Parathyroid adenoma (tissue), 2 donors: ENCODE measurements around the gene FOXI3.

ENCODE experiments used
- H2AFZ ChIP-seq: fragments of 300-600 bp; sonication (generic); one replicate; pipeline ENCODE4 v1.7.0; 2017; ENCODE audit warnings: antibody characterized with exemption, mild to moderate bottlenecking
- H3K27ac ChIP-seq: fragments of 300-600 bp; sonication (generic); one replicate; pipeline ENCODE4 v1.7.0; 2017
- H3K27me3 ChIP-seq: fragments of 300-600 bp; sonication (generic); one replicate; pipeline ENCODE4 v1.7.0; 2017; ENCODE audit warnings: low read length; ENCODE audit not compliant: control insufficient read depth, insufficient read depth
- H3K36me3 ChIP-seq: fragments of 300-600 bp; sonication (generic); one replicate; pipeline ENCODE4 v1.7.0; 2017; ENCODE audit warnings: low read length; ENCODE audit not compliant: control insufficient read depth, insufficient read depth
- H3K4me1 ChIP-seq: fragments of 300-600 bp; sonication (generic); one replicate; pipeline ENCODE4 v1.7.0; 2017; ENCODE audit warnings: control low read depth
- H3K4me2 ChIP-seq: fragments of 300-600 bp; sonication (generic); one replicate; pipeline ENCODE4 v1.7.0; 2017; ENCODE audit warnings: low read length
- H3K4me3 ChIP-seq: fragments of 300-600 bp; sonication (generic); one replicate; pipeline ENCODE4 v1.7.0; 2017; ENCODE audit warnings: low read depth, low read length
- H3K79me2 ChIP-seq: fragments of 300-600 bp; sonication (generic); one replicate; pipeline ENCODE4 v1.7.0; 2017; ENCODE audit warnings: control low read depth
- H3K9ac ChIP-seq: fragments of 300-600 bp; sonication (generic); one replicate; pipeline ENCODE4 v1.7.0; 2017; ENCODE audit warnings: mild to moderate bottlenecking
- H3K9me3 ChIP-seq: fragments of 300-600 bp; sonication (generic); one replicate; pipeline ENCODE4 v1.7.0; 2017; ENCODE audit warnings: low read length; ENCODE audit not compliant: control insufficient read depth
- TF ChIP-seq, protein P1 (sequence below): fragments of 300-600 bp; sonication (generic); IDR thresholded peaks from one replicate; pipeline ENCODE4 v1.7.0; 2017; ENCODE audit warnings: antibody characterized with exemption, mild to moderate bottlenecking
- donor health status: primary hyperparathyroidism.

FOXI3 gene

DNA sequence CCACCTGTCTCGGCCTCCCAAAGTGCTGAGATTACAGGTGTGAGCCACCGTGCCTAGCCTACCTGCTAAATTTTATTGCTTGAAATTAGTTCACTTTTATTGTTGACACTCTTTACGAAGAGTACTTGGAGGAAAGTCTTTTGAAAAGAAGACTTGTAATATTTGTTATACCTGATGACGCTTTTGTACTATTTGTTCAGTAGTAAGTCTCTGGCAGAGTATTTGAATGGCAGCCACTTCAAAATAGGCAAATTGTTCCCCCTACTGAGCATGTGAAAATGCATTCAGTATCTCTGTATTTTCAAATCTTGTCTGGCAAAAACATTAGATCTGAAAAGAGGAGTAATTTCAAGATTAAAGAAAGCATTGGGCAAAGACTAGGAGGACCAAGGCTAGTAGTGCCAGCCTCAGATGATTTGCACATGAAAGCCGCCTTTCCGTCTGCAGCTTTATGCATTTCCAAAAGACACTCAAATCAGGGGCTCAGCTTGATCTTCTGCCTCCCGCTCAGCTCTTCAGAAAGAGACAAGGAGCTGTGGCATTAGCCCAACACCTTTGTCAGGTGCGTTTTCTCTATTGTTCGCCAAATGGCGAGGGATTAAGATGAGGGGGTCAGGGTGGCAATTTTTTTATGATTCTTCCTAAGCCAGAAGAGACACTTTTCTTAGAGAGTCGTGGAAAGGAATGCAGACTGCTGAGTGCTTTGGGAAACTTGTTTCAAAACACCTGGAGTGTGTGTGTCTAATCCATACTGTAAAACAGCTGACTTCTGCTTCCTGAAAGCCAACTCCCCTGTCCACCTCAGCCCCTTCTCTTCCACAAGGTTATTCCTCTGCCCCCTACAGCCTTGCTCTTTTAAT lies 18.8 kb upstream of the FOXI3 start:
- no peak overlapping the region for H3K4me3 ChIP-seq
- H3K4me2 ChIP-seq, result no peak overlapping the region
- TF ChIP-seq, protein P1, sequence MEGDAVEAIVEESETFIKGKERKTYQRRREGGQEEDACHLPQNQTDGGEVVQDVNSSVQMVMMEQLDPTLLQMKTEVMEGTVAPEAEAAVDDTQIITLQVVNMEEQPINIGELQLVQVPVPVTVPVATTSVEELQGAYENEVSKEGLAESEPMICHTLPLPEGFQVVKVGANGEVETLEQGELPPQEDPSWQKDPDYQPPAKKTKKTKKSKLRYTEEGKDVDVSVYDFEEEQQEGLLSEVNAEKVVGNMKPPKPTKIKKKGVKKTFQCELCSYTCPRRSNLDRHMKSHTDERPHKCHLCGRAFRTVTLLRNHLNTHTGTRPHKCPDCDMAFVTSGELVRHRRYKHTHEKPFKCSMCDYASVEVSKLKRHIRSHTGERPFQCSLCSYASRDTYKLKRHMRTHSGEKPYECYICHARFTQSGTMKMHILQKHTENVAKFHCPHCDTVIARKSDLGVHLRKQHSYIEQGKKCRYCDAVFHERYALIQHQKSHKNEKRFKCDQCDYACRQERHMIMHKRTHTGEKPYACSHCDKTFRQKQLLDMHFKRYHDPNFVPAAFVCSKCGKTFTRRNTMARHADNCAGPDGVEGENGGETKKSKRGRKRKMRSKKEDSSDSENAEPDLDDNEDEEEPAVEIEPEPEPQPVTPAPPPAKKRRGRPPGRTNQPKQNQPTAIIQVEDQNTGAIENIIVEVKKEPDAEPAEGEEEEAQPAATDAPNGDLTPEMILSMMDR, result no peak
- no peaks in the 10 kb centered on the region for H3K36me3 ChIP-seq
- no peak overlapping the region for H3K27ac ChIP-seq
- no peak overlapping the region for H3K9ac ChIP-seq
- no peak overlapping the region for H2AFZ ChIP-seq
- no peaks in the 10 kb centered on the region for H3K79me2 ChIP-seq
- H3K9me3 ChIP-seq, result no peaks in the 10 kb centered on the region
- no peaks in the 10 kb centered on the region for H3K4me1 ChIP-seq
- H3K27me3 ChIP-seq, result no peaks in the 10 kb centered on the region

DNA sequence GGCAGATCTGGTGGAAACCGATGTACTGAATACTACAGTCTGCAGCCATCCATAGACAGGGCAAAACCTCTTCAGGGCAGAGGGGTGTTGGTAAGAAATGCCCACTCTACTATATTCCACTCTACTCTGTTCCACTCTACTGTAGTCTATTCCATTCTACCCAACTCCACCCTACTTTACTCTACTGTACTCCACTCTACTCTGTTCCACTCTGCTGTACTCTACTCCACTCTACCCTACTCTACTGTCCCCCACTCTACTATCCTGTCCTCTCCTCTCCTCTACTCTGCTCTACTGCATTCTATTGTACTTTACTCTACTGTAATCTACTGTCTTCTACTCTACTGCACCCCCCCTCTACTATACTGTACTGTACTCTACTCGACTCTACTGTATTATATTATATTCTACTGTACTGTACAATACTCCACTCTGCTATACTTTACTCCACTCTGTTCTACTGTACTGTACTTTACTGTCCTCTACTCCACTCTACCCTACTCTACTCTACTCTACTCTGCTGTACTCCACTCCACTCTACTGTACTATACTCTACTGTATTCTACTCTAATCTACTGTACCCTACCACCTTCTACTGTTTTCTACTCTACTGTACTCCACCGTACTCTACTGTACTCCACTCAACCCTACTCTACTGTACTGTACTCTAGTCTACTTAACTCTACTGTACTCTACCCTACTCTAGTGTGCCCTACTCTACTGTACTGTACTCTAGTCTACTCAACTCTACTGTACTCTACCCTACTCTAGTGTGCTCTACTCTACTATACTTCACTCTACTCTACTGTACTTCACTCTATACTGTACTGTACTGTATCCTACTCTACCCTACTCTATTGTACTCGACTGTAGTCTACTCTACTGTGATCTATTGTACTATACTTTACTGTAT lies 17.0 kb upstream of the FOXI3 start:
- no peaks in the 10 kb centered on the region for H3K36me3 ChIP-seq
- no peak overlapping the region for H3K27ac ChIP-seq
- no peak overlapping the region for H3K4me3 ChIP-seq
- TF ChIP-seq, protein P1, result no peak
- no peaks in the 10 kb centered on the region for H3K9me3 ChIP-seq
- no peaks in the 10 kb centered on the region for H3K4me1 ChIP-seq
- H3K9ac ChIP-seq, result no peak overlapping the region
- H2AFZ ChIP-seq, result no peak overlapping the region
- H3K4me2 ChIP-seq, result no peak overlapping the region
- H3K27me3 ChIP-seq, result no peaks in the 10 kb centered on the region
- no peaks in the 10 kb centered on the region for H3K79me2 ChIP-seq

DNA sequence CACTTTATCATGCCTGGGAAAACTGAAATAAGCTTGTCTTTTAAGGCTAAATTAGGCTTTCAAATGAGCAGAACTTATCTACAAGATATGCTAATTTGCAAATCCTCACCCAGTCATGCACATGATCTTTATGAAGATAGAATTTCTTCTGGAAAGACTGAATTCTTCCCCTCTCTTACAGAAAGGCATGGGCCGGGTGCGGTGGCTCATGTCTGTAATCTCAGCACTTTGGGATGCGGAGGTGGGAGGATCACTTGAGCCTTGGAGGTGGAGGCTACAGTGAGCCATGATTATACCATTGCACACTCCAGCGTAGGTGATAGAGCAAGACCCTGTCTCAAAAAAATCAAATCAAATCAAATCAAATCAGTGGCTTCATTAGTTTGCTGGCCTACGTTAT lies 11.7 kb upstream of the FOXI3 start:
- H3K79me2 ChIP-seq, result no peaks in the 10 kb centered on the region
- no peak overlapping the region for H2AFZ ChIP-seq
- H3K27me3 ChIP-seq, result no peaks in the 10 kb centered on the region
- no peak overlapping the region for H3K4me2 ChIP-seq
- no peak overlapping the region for H3K9ac ChIP-seq
- TF ChIP-seq, protein P1, result no peak
- no peak overlapping the region for H3K4me3 ChIP-seq
- no peaks in the 10 kb centered on the region for H3K9me3 ChIP-seq
- H3K36me3 ChIP-seq, result no peaks in the 10 kb centered on the region
- H3K27ac ChIP-seq, result no peak overlapping the region
- no peaks in the 10 kb centered on the region for H3K4me1 ChIP-seq

DNA sequence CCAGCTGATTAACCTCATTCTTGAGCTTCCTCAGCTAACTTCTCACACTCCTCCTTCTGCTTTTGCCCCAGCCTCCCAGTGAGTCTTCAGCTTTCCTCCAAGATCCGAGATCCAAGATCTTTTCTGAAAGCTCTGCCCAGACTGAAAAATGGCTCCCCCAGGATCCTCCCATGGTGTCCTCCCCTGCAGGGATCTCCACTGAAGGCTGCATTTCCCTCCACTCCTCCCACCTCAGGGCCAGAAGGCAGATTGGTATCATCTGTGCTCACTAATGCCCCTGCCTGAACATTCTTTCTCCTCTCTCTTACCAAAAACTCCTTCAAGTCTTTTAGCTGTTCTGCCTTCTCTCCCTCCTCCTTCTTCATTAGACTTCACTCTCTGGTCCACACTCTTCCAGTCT lies 6.1 kb upstream of the FOXI3 start:
- Histone ChIP-seq H3K79me2 (no peaks in the 10 kb centered on the region), H3K36me3 (no peaks in the 10 kb centered on the region), H3K9ac (no peak overlapping the region), H3K4me3 (no peak overlapping the region), H3K4me1 (no peaks in the 10 kb centered on the region), H3K27ac (no peak overlapping the region), H2AFZ (no peak overlapping the region), H3K9me3 (no peaks in the 10 kb centered on the region), H3K27me3 (no peaks in the 10 kb centered on the region), H3K4me2 (no peak overlapping the region)
- TF ChIP-seq, protein P1, result no peak
